Activated naive CD4-positive, alpha-beta T cell treated with anti-CD3 and anti-CD28 coated beads, Interleukin-2, amount 50 U/mL, for 24 hours (primary cell): Measurements from ENCODE around the gene KIAA1614.
"Not testable (repeated sequence)": the region's sequence is repeated elsewhere in the genome, so short reads cannot be mapped to it uniquely, and the experiment has no call there.

ENCODE experiments used
- H3K27ac Mint-ChIP-seq: one replicate; pipeline ENCODE4 v1.8.0; 2021; ENCODE audit warnings: mild to moderate bottlenecking, mixed read lengths
- H3K27me3 Mint-ChIP-seq: one replicate; pipeline ENCODE4 v1.8.0; 2021; ENCODE audit warnings: mixed read lengths
- H3K36me3 Mint-ChIP-seq: one replicate; pipeline ENCODE4 v1.8.0; 2021; ENCODE audit warnings: mixed read lengths
- H3K4me1 Mint-ChIP-seq: one replicate; pipeline ENCODE4 v1.8.0; 2021; ENCODE audit warnings: mixed read lengths
- H3K4me3 Mint-ChIP-seq: one replicate; pipeline ENCODE4 v1.8.0; 2021; ENCODE audit warnings: mild to moderate bottlenecking, mixed read lengths
- H3K9me3 Mint-ChIP-seq: one replicate; pipeline ENCODE4 v1.8.0; 2021; ENCODE audit warnings: mixed read lengths

KIAA1614 gene

DNA sequence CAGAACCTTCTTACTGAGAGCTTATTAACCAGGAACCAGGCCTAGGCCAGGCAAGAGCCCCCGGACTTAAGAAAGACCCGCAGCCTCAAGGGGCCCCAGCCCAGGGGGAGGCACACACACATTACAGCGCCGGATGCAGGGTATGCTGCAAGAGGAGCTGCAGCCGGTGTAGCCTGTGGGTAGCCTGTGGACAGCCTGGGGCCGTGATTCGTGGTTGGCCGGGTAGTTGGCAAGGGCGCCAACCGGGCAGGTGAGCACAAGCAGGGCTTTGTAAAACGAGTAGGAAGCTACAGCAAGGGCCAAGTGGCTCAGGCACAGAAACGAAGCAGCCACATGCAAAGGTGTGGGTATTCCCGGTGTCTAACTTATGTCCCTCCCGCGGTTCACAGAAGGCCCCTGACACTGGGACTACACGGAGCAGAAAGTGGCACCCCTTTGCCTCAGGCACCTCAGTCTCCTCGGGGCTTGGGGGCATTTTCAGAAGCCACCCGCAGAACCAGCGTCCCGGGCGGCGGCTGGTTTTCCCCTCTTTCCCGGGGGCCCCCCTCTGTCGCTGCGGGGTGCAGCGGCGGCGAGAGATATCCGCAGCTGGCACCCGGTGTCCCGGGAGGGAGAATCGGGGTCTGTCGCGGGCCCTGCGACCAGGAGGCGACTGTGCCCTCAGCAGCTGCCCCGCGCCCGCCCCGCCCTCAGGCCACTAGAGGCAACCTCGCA is 40.8 kb downstream of the KIAA1614 start:
- peaks cover 8% of the 10 kb centered on the region for H3K36me3 Mint-ChIP-seq
- no peak overlapping the region for H3K27ac Mint-ChIP-seq
- peak overlapping the region; percentile 82 for H3K4me3 Mint-ChIP-seq
- H3K9me3 Mint-ChIP-seq, result no peaks in the 10 kb centered on the region
- no peaks in the 10 kb centered on the region for H3K27me3 Mint-ChIP-seq
- peaks cover 12% of the 10 kb centered on the region for H3K4me1 Mint-ChIP-seq

DNA sequence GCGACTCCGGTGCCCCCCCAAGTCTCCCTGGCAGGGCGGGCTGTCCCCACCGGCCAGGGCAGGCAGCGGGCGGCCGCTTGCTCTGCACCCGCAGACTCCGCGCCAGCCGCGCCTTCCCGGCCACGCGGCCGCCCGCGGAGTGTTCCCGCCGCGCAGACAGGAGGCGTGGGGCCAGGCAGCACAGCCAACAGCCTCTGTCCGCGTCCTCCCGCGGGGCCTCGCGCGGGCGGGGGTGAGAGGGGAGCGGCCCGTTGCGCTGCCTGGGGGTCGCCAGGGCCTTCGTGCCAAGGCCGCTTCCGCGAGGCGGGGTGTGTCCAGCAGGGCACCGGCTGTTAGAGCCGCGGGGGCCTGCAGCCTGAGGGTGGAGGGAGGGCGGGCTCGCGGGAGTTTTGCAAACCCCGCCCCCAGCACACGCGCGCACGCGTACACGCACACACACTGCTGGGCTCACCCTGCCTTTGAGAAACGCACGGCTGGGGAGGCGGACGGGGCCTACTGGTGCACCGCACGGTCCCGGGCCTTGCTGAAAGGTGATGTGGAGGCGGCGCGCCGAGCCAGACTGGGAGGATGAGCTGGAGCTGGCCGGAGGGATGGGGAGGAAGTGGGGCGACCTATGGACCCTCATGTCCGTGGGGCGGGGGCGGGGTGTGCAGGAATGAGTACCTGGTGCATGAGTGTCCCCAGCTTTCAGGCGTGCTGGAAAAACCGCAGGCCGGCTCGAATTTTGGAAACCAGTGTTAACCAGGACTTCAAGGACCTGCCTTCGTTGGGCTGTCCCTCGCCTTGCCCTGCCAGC is 41.5 kb downstream of the KIAA1614 start:
- H3K27ac Mint-ChIP-seq, result no peak overlapping the region
- H3K36me3 Mint-ChIP-seq, result peaks cover 6% of the 10 kb centered on the region
- H3K4me1 Mint-ChIP-seq, result peaks cover 12% of the 10 kb centered on the region
- no peaks in the 10 kb centered on the region for H3K9me3 Mint-ChIP-seq
- peak overlapping the region; percentile 74 for H3K4me3 Mint-ChIP-seq
- no peaks in the 10 kb centered on the region for H3K27me3 Mint-ChIP-seq

DNA sequence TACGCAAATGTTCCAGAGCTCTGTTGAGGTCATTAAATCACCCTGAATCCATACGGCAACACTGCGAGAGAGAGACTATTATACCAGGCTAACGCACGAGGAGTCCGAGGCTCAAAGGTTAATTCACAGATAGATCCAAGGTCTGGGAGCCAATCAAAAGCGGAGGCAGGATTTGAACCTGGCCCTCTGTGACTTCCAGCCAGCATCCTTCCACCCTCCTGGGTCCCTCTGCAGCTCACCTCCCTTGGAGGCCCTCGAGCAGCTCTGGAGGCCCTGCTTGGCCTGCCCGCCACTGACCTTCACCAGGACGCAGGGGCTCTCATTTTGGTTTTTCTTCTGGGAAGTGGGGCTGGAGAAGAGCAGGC is 42.1 kb downstream of the KIAA1614 start:
- no peak overlapping the region for H3K27ac Mint-ChIP-seq
- peak overlapping the region; percentile 74 for H3K4me3 Mint-ChIP-seq
- H3K27me3 Mint-ChIP-seq, result no peaks in the 10 kb centered on the region
- no peaks in the 10 kb centered on the region for H3K9me3 Mint-ChIP-seq
- peaks cover 6% of the 10 kb centered on the region for H3K36me3 Mint-ChIP-seq
- H3K4me1 Mint-ChIP-seq, result peaks cover 12% of the 10 kb centered on the region

DNA sequence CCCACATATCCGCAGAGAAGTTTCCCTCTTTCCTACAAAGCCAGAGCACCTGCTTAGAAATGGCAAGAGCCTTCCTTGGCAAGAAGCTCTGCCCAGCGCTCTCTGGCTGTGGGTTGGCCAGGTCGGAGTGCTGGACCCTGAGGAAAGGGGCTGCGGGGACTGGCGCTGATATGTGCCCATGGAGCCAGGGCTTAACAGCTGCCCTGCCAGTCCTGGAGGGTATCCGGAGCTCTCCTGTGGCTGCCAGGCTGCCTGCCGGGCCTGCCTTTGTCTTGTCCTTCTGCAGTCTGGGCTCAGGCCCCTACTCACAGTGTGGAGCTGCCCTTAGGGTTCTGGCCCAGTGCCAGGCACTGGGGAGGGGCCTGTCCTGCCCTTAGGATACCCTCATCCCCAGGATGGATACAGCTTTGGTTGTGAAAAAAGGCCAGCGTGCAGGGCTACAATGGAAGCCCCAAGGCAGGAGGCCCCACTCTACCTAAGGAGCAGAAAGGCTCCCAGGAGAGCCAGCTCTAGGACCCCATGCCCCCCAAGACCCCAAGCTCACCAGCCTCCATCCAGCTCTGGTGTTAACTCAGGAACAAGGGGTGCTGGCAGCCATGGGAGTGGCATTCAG is 43.4 kb downstream of the KIAA1614 start:
- Mint-ChIP-seq H3K4me1 (peaks cover 12% of the 10 kb centered on the region), H3K4me3 (peak overlapping the region; percentile 23), H3K27me3 (no peaks in the 10 kb centered on the region), H3K9me3 (no peaks in the 10 kb centered on the region), H3K27ac (peak overlapping the region; percentile 80), H3K36me3 (peaks cover 5% of the 10 kb centered on the region)

DNA sequence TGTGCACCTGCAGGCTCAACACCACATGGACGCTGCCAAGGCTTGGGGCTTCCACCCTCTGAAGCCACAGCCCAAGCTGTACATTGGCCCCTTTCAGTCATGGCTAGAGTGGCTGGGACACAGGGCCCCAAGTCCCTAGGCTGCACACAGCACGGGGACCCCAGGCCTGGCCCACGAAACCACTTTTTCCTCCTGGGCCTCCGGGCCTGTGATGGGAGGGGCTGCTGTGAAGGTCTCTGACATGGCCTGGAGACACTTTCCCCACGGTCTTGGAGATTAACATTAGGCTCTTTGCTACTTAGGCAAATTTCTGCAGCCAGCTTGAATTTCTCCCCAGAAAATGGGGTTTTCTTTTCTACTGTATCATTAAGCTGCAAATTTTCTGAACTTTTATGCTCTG is 46.9 kb downstream of the KIAA1614 start:
- not testable (repeated sequence) for H3K27ac Mint-ChIP-seq, H3K4me1 Mint-ChIP-seq, H3K4me3 Mint-ChIP-seq, H3K9me3 Mint-ChIP-seq, H3K27me3 Mint-ChIP-seq, H3K36me3 Mint-ChIP-seq

DNA sequence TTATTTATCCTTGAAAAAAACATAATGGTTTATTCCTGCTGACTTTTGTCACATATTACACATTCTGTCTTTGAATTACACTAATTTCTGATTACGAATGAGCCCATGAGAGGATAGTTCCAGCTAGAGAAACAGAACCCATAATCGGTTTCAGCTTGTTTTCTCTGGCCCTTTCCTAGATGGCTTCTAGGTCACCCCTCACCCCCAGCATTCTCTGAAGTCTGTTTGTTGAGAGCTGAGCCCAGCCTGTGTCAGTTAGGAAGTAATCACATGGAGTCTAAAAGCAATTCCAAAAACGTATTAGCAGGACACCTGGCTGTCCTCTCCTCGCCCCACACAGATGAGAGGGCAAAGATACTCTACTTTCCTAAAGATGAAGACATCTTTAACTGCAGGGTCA is 48.9 kb downstream of the KIAA1614 start:
- H3K27me3 Mint-ChIP-seq, result no peaks in the 10 kb centered on the region
- H3K9me3 Mint-ChIP-seq, result no peaks in the 10 kb centered on the region
- H3K4me3 Mint-ChIP-seq, result no peak overlapping the region
- H3K4me1 Mint-ChIP-seq, result peaks cover 7% of the 10 kb centered on the region
- H3K36me3 Mint-ChIP-seq, result peaks cover 12% of the 10 kb centered on the region
- H3K27ac Mint-ChIP-seq, result no peak overlapping the region

DNA sequence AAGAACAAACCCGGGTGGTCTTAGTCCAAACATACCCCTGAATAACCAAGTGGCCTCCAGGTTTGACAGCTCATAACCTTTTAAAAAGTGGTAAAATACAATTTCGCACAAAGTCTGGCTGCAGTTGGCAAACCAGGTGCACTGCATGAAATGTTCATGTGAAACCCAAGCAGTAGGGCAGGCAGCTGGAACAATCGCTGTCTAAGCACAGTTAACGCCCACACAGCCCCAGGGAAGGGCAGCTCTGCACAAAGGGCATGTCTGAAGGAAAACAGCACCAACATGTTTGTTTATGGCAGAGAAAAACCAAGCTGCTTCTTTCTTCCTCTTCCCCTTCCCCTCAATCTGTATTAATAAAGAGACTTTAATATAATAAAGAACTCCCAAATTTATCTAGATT is 49.5 kb downstream of the KIAA1614 start:
- Mint-ChIP-seq H3K9me3 (no peaks in the 10 kb centered on the region), H3K36me3 (peaks cover 15% of the 10 kb centered on the region), H3K27me3 (no peaks in the 10 kb centered on the region), H3K4me1 (peaks cover 4% of the 10 kb centered on the region), H3K4me3 (no peak overlapping the region), H3K27ac (no peak overlapping the region)

DNA sequence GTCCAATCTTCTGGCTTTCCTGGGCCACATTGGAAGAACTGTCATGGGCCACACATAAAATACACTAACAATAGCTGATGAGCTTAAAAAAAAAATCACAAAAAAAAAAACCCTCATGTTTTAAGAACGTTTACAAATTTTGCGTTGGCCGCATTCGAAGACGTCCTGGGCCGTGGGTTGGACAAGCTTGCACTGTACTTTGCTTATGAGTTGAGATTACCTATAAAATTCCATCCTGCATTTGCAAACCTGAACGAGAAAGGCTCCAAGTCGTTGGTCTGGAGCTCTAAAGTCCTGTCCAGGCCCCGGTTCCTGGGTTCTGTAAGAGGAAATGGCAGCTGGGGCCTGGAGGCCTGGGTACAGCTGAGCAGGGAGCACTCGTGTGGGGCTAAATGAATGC is 51.4 kb downstream of the KIAA1614 start:
- Mint-ChIP-seq H3K27me3 (no peaks in the 10 kb centered on the region), H3K27ac (no peak overlapping the region), H3K9me3 (no peaks in the 10 kb centered on the region)

DNA sequence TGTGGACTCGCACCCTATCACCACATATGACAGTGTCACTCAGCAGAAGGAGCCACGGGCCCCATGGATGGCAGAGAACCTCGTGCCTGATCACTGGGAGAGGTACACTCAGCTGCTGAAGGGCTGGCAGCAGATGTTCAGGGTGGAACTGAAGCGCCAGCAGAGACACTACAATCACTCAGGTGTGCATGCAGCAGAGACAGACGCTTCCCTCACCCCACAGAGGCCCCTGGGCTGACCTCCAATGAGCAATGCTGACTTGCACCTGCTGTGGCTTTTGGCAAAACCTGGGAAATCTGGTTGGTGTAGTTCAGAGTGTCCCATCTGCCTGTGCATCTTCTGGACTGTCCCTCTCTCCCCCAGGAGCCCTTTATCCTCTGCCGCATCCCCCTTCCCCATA is 51.9 kb downstream of the KIAA1614 start:
- peaks cover 18% of the 10 kb centered on the region for H3K36me3 Mint-ChIP-seq
- no peaks in the 10 kb centered on the region for H3K9me3 Mint-ChIP-seq
- peaks cover 3% of the 10 kb centered on the region for H3K4me1 Mint-ChIP-seq
- H3K27ac Mint-ChIP-seq, result no peak overlapping the region
- no peaks in the 10 kb centered on the region for H3K27me3 Mint-ChIP-seq
- no peak overlapping the region for H3K4me3 Mint-ChIP-seq

More for the DNA sequence above, 51.4 kb downstream of the KIAA1614 start:
- peaks cover 15% of the 10 kb centered on the region for H3K36me3 Mint-ChIP-seq
- no peak overlapping the region for H3K4me3 Mint-ChIP-seq
- peaks cover 3% of the 10 kb centered on the region for H3K4me1 Mint-ChIP-seq

DNA sequence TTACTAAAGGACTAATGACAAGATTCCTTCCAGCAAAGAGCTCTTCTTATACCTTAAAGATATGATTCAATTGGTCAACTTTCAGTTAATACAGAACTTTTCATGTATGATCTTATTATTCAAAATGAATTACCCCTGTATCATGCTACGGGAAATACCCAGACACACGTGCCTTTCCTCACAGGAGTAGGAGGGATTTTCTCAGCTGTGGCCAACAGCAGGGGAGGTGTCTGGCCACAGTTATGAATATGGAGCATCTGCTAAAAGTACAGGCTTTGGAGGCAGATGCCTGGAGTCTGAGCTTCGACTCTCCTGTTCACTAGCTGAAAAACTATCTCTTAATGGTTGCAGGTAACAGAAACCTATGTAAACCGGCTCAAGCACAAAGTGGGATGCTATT is 53.6 kb downstream of the KIAA1614 start:
- H3K27ac Mint-ChIP-seq, result peak overlapping the region; percentile 59
- peaks cover 19% of the 10 kb centered on the region for H3K36me3 Mint-ChIP-seq
- no peaks in the 10 kb centered on the region for H3K27me3 Mint-ChIP-seq
- H3K9me3 Mint-ChIP-seq, result no peaks in the 10 kb centered on the region
- peaks cover 7% of the 10 kb centered on the region for H3K4me1 Mint-ChIP-seq
- H3K4me3 Mint-ChIP-seq, result no peak overlapping the region

DNA sequence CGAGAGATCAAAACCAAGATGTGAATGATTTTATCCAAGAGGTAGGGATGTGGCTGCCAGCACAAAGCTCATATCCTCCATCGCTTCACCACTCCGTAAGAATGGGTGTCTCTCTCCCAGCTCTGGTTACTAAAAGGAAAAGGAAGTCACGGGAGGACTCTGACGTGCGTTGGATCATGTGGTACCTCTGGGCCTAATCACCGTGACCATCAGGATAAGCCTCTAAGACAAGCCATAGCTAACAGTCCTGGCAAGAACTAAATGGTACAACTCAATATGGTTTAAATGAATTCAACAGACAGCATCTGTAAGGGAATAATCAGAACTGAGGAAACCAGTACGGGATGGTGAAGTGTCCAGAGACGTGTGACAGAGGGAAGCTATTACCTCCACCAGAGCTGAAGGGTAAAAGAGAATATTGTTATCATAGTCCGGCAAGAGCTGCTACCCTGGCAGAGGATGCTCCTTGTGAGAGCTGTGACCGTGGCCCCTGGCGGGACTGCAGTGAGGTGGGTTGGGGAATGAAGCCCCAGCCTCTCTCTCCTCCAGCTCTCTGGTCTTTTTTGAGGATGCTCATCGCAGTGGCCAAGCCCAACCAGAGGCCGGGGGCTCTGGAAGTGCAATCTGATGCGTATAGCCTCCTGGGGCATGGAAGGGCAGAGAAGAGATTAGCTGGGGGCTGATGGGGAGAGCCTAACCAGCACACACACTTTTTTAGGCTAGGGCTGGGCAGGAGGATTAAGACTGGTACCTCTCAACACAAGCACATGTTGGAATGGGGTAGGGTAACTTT is 54.2 kb downstream of the KIAA1614 start:
- Mint-ChIP-seq H3K4me3 (no peak overlapping the region), H3K27me3 (no peaks in the 10 kb centered on the region), H3K27ac (no peak overlapping the region), H3K36me3 (peaks cover 21% of the 10 kb centered on the region), H3K9me3 (no peaks in the 10 kb centered on the region), H3K4me1 (peaks cover 7% of the 10 kb centered on the region)

DNA sequence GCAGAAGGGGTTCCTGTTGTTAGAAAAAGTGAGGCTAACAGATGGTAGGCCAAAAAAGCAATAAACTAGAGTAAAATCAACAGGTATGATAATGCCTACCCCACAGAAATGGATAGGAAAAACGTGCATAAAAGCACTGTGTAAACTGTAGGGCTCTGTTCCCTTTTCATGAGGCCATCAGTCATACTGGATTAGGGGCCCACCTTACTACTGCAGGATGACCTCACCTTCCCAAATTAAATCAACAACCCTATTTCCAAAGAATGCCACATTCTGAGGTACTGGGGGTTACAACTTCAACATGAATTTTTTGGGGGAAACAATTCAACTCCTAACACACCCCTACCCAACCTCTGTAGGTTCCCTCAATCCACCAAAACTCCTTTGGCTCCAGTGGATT is 54.9 kb downstream of the KIAA1614 start:
- Mint-ChIP-seq H3K4me1 (peaks cover 7% of the 10 kb centered on the region), H3K4me3 (no peak overlapping the region), H3K36me3 (peaks cover 21% of the 10 kb centered on the region), H3K9me3 (no peaks in the 10 kb centered on the region), H3K27ac (no peak overlapping the region), H3K27me3 (no peaks in the 10 kb centered on the region)

DNA sequence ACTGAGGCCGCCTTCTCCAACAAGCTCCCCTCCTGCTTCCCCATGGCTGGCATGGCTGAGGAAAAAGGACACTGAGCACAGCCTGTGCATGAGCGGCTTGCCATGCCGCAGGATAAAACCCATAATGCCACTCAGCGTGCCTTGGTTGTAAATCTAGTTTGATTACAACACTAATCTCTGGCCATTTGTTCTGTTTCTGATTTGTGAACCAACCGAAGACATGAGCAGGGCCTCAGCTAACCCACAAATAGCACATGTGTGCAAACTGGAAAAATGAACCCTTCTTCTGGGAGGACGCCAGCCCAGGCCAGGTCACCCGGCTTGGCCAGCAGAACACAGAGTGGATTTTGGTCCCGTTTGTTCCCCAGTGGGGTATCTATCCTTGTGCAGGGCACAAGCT is 56.1 kb downstream of the KIAA1614 start:
- not testable (repeated sequence) for H3K4me1 Mint-ChIP-seq, H3K27ac Mint-ChIP-seq, H3K4me3 Mint-ChIP-seq, H3K27me3 Mint-ChIP-seq, H3K9me3 Mint-ChIP-seq
- peaks cover 20% of the 10 kb centered on the region for H3K36me3 Mint-ChIP-seq

DNA sequence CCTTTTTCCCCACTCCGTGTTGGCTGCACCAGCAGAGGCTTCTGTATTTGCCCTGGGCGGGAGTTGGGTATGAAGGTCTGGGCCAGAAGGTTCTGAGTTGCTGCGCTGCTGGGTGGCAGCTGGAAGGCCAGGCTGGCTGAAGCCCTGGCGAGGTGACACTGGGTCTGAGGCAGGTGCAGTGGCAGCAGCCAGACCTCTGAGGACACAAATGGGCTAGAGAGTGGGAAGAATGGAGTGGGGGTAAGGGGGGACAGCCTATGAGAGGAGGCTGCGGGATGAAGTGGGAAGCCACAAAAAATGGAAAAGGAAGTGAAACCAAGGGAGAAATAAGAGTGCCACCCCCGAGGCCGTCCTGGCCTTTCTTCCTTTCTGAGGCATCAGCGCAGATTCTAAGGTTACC is 56.7 kb downstream of the KIAA1614 start:
- H3K4me3 Mint-ChIP-seq, result no peak overlapping the region
- H3K9me3 Mint-ChIP-seq, result no peaks in the 10 kb centered on the region
- H3K4me1 Mint-ChIP-seq, result peaks cover 9% of the 10 kb centered on the region
- H3K27me3 Mint-ChIP-seq, result no peaks in the 10 kb centered on the region
- peaks cover 21% of the 10 kb centered on the region for H3K36me3 Mint-ChIP-seq
- H3K27ac Mint-ChIP-seq, result no peak overlapping the region

DNA sequence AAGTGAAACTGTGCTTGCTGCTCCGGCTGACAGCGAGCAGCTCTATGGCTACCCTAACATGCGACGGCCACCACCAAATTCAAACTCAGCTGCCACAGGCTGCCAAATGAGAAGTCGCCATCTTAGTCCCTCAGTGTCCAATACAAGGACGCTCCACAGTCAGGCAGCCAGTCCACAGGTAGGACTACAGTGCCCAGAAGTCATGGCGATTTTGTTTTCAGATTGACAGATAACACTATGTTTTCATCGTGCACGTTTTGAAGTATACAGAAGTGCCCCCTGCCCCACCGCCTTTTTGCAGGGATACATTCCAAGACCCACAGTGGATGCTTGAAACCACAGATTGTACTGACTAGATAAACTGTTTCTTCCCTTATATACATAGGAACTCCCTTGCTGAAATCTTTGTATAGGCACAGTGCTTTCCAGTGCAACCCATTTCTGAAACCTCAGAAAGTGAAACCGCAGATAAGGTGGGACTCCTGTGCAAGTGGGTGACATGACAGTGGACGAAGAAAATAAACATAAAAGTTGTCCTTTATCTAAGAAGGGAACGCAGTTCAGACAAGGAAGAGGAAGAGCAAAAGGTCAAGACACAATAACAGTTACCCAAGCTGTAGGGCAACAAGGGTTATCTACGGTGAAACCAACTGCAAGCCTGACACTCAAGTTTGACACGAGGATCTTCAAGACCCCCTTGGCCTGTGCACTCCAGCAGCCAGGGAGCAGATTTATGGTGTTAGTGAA is 57.8 kb downstream of the KIAA1614 start:
- Mint-ChIP-seq H3K36me3 (peaks cover 22% of the 10 kb centered on the region), H3K27me3 (no peaks in the 10 kb centered on the region), H3K4me1 (peaks cover 20% of the 10 kb centered on the region), H3K9me3 (no peaks in the 10 kb centered on the region), H3K4me3 (no peak overlapping the region), H3K27ac (no peak overlapping the region)
